GM12878 (cell line): ENCODE data around the gene RALBP1. TPM values are rescaled to one million over a fixed set of nuclear protein-coding genes. Genes with fewer than 3 reads are reported as not detected.

Source experiments
- ATAC-seq: fragments of 200-7000 bp; cut with Tn5 transposase; 3 replicates; pipeline ENCODE4 v1.9.1; 2020; ENCODE audit warnings: mild to moderate bottlenecking, moderate library complexity
- BruUV-seq: library from RNA; stranded (reverse); fragments of 400-500 nt; replicated peaks from 2 replicates; lab custom pipeline; 2021; lab: Mats Ljungman, UMichigan
- CTCF ChIA-PET: fragments of 300-600 bp; sonication (Branson Sonifier 250); formaldehyde crosslinking; extraction: SDS; loops from one replicate; lab custom pipeline; 2021; ENCODE audit warnings: inconsistent platforms; lab: Yijun Ruan, JAX
- POLR2A ChIA-PET: fragments of 350-600 bp; formaldehyde crosslinking; extraction: SDS; loops from one replicate; lab custom pipeline; 2021; ENCODE audit warnings: inconsistent platforms; lab: Charles Lee
- RAD21 ChIA-PET: fragments of 300-600 bp; sonication (Branson Sonifier 250); formaldehyde crosslinking; loops from one replicate; lab custom pipeline; 2023; ENCODE audit warnings: antibody characterized with exemption; ENCODE audit not compliant: unreplicated experiment; lab: Charles Lee
- SMC1A ChIA-PET: fragments of 300-600 bp; sonication (Branson Sonifier 250); formaldehyde crosslinking; loops from one replicate; lab custom pipeline; 2023; ENCODE audit not compliant: unreplicated experiment, uncharacterized antibody; lab: Charles Lee
- DNase-seq: peaks from one replicate; pipeline ENCODE4 v3.0.0-alpha.2; 2011; ENCODE audit warnings: low read depth, low spot score
- FAIRE-seq: peaks from 3 replicates; lab custom pipeline; 2011; peaks lifted over from hg19 to GRCh38; lab: Jason Lieb, UNC
- H2AFZ ChIP-seq: 2 replicates; pipeline ENCODE4 v1.6.0; 2011; ENCODE audit warnings: low read depth, low read length, control low read depth; ENCODE audit not compliant: control insufficient read depth
- H3K27ac ChIP-seq: 2 replicates; pipeline ENCODE4 v1.5.1; 2011; ENCODE audit warnings: control low read depth; ENCODE audit not compliant: control insufficient read depth, insufficient read depth
- H3K27me3 ChIP-seq, 2 experiments: replicated peaks in 1 of 2; 2 replicates each; pipeline versions ENCODE4 v1.6.0 to v1.6.1; 2011; ENCODE audit warnings: low read length in 1 of 2; ENCODE audit not compliant: control insufficient read depth in 2 of 2, insufficient read depth in 2 of 2
- H3K36me3 ChIP-seq, 2 experiments: 2 replicates each; pipeline ENCODE4 v1.5.1; 2011; ENCODE audit warnings: low read length in 1 of 2; ENCODE audit not compliant: control insufficient read depth in 2 of 2, insufficient read depth in 2 of 2
- H3K4me1 ChIP-seq: 2 replicates; pipeline ENCODE4 v1.6.1; 2011; ENCODE audit warnings: mild to moderate bottlenecking, low read length, moderate library complexity, mixed read lengths; ENCODE audit not compliant: control insufficient read depth, insufficient read depth
- H3K4me2 ChIP-seq: 2 replicates; pipeline ENCODE4 v1.6.0; 2011; ENCODE audit warnings: control low read depth; ENCODE audit not compliant: control insufficient read depth, insufficient read depth
- H3K4me3 ChIP-seq: fragments of 200-600 bp; sonication (generic); 2 replicates; pipeline ENCODE4 v1.5.1; 2016
- H3K79me2 ChIP-seq: 2 replicates; pipeline ENCODE4 v1.6.0; 2011; ENCODE audit warnings: low read length; ENCODE audit not compliant: control insufficient read depth, insufficient read depth
- H3K9ac ChIP-seq: 2 replicates; pipeline ENCODE4 v1.8.0; 2011; ENCODE audit warnings: low read length, control low read depth, mixed read lengths; ENCODE audit not compliant: control insufficient read depth, insufficient read depth
- H3K9me3 ChIP-seq: replicated peaks from 3 replicates; pipeline ENCODE4 v1.5.1; 2011; ENCODE audit warnings: mild to moderate bottlenecking, low read length; ENCODE audit not compliant: control insufficient read depth, insufficient read depth
- H4K20me1 ChIP-seq: 2 replicates; pipeline ENCODE4 v1.6.0; 2011; ENCODE audit not compliant: control insufficient read depth, insufficient read depth
- ATF3 ChIP-seq: IDR thresholded peaks from 2 replicates; pipeline ENCODE4 v1.6.1; 2011; ENCODE audit warnings: low read depth, mild to moderate bottlenecking, low read length, moderate library complexity, borderline replicate concordance; ENCODE audit errors: extremely low read depth
- BACH1 ChIP-seq: fragments of 450-650 bp; IDR thresholded peaks from 2 replicates; pipeline ENCODE4 v1.6.1; 2017; ENCODE audit warnings: mild to moderate bottlenecking, borderline replicate concordance
- CEBPB ChIP-seq, 2 experiments: fragments of 150-350 bp in 1 of 2; IDR thresholded peaks; 2 replicates each; pipeline ENCODE4 v1.6.1; 2012 to 2014; ENCODE audit warnings: low read depth in 2 of 2, low read length in 2 of 2, borderline replicate concordance in 1 of 2, inconsistent platforms in 1 of 2
- EED ChIP-seq: sonication (generic); IDR thresholded peaks from 2 replicates; pipeline ENCODE4 v1.6.1; 2016; ENCODE audit warnings: antibody characterized with exemption, low read depth
- ESRRA ChIP-seq: IDR thresholded peaks from 2 replicates; pipeline ENCODE4 v1.6.1; 2012; ENCODE audit warnings: mild to moderate bottlenecking, low read length, improper control_type of control experiment
- ETV6 ChIP-seq, 2 experiments: fragments of 450-650 bp in 1 of 2; IDR thresholded peaks in 1 of 2; conservative IDR thresholded peaks in 1 of 2; 2 replicates each; pipeline ENCODE4 v1.6.1; 2014; ENCODE audit warnings: antibody characterized with exemption in 1 of 2, borderline replicate concordance in 1 of 2, low read depth in 1 of 2, mild to moderate bottlenecking in 1 of 2, moderate library complexity in 1 of 2
- MEF2A ChIP-seq: IDR thresholded peaks from 2 replicates; pipeline ENCODE4 v1.6.1; 2011; ENCODE audit warnings: low read depth, mild to moderate bottlenecking, low read length, moderate library complexity; ENCODE audit not compliant: insufficient read depth
- MYC ChIP-seq: IDR thresholded peaks from 2 replicates; pipeline ENCODE4 v1.6.1; 2011; ENCODE audit warnings: mild to moderate bottlenecking, low read length, moderate library complexity, inconsistent platforms; ENCODE audit not compliant: insufficient read depth, insufficient replicate concordance, insufficient read length, severe bottlenecking
- NRF1 ChIP-seq: conservative IDR thresholded peaks from 2 replicates; pipeline ENCODE4 v1.6.1; 2011; ENCODE audit warnings: mild to moderate bottlenecking, low read depth, low read length, improper control_type of control experiment
- PAX5 ChIP-seq: IDR thresholded peaks from 2 replicates; pipeline ENCODE4 v1.6.1; 2011; ENCODE audit warnings: low read depth, low read length, borderline replicate concordance
- RB1 ChIP-seq: fragments of 450-650 bp; formaldehyde crosslinking; IDR thresholded peaks from 2 replicates; pipeline ENCODE4 v1.6.1; 2017; ENCODE audit warnings: mild to moderate bottlenecking, borderline replicate concordance
- SMARCA5 ChIP-seq: fragments of 450-650 bp; IDR thresholded peaks from 2 replicates; pipeline ENCODE4 v1.6.1; 2017; ENCODE audit warnings: mild to moderate bottlenecking
- TCF3 ChIP-seq: IDR thresholded peaks from 2 replicates; pipeline ENCODE4 v1.6.1; 2012; ENCODE audit warnings: low read depth, mild to moderate bottlenecking, low read length, borderline replicate concordance; ENCODE audit not compliant: insufficient read depth
- YBX1 ChIP-seq: fragments of 450-650 bp; IDR thresholded peaks from 2 replicates; pipeline ENCODE4 v1.6.1; 2016; ENCODE audit warnings: antibody characterized with exemption
- ZBED1 ChIP-seq: IDR thresholded peaks from 2 replicates; pipeline ENCODE4 v1.6.1; 2016; ENCODE audit warnings: borderline replicate concordance
- ZBTB4 ChIP-seq: fragments of 450-650 bp; formaldehyde crosslinking; IDR thresholded peaks from 2 replicates; pipeline ENCODE4 v1.4.0; 2022; ENCODE audit warnings: mild to moderate bottlenecking, moderate library complexity
- WGBS: methylation state at CpG from one replicate; pipeline ENCODE4 v1.1.6; 2016; ENCODE audit warnings: low lambda C conversion rate; ENCODE audit not compliant: insufficient replicate concordance, insufficient coverage; ENCODE audit errors: missing lambda C conversion rate; 5-methylcytosine and 5-hydroxymethylcytosine counted together
- in situ Hi-C: fragments of 300-500 bp; cut with MboI; formaldehyde crosslinking; loops from 9 replicates; pipeline ENCODE4 v1.14.3; 2018; ENCODE audit warnings: mixed read lengths
- intact Hi-C: fragments of 100-400 bp; cut with micrococcal nuclease; formaldehyde crosslinking; loops from one replicate; pipeline ENCODE4 v1.14.2; 2022; ENCODE audit not compliant: unreplicated experiment
- polyA plus RNA-seq, 11 experiments: library from polyadenylated mRNA; depleted of rRNA in 4 of 11; unstranded in 6 of 11; stranded (reverse) in 5 of 11; fragments of >200 nt; fragmentation: Nextera tagmentation in 4 of 11; fragmentation: Illumina TruSeq in 1 of 11; extraction: Ambion mirVana in 4 of 11; extraction: Trizol in 1 of 11; gene quantifications; 1 replicate in 1 of 11; 2 replicates in 10 of 11; pipeline versions ENCODE4 v1.2.1 to v1.2.3, GENCODE V29; 2011 to 2016; ENCODE audit warnings: inconsistent platforms in 2 of 11, missing spikeins in 2 of 11, low read depth in 1 of 11
- total RNA-seq, 4 experiments: library from RNA; depleted of rRNA in 3 of 4; stranded (reverse); fragments of >200 nt in 3 of 4; fragmentation: Illumina TruSeq in 1 of 4; extraction: Trizol in 1 of 4; gene quantifications; 2 replicates each; pipeline versions ENCODE4 v1.2.1 to v1.2.3, GENCODE V29; 2013 to 2021

The RALBP1 gene
- total and polyA plus RNA-seq, 10 of the 15 experiments (the other 5 are each of a cell fraction or from before 2014, with no cell fraction given): 11.2 to 46.9 (median 41.8) TPM

- TF ChIP-seq ATF3 (no peak), ETV6 (conservative IDR thresholded peaks at IDR 0.05 in 1 of 2, IDR thresholded peaks at IDR 0.05 in 1 of 2; ENCODE audit: borderline replicate concordance in 1 of 2, low read depth in 1 of 2) (no peak), ZBED1 (no peak), MYC (no peak), RB1 (no peak), NRF1 (no peak), ESRRA (no peak)
Observed at GRCh38 chr18:9469685-9470084, 5.6 kb upstream of the RALBP1 start (continued).

GRCh38 chr18:9474108-9474982 is 968 bp upstream of the RALBP1 start:
- peak overlapping the region; percentile 88 for H3K9ac ChIP-seq
- no peaks in the 10 kb centered on the region; a peak in 1 of 4 replicates for H3K27me3 ChIP-seq
- H4K20me1 ChIP-seq: no peaks in the 10 kb centered on the region
- ChIA-PET SMC1A (interaction anchor here (1.3 to 1.6 kb wide), 2 partner anchors 20 to 43 kb away, joined by 3 read pairs; no protein-coding TSS in a partner anchor), POLR2A (no interaction called here), RAD21 (no interaction called here), CTCF (interaction anchor here (0.8 to 1.6 kb wide), 4 partner anchors 25 to 135 kb away, joined by 3 to 5 read pairs (median 4); no protein-coding TSS in a partner anchor)
- no peaks in the 10 kb centered on the region; the same call in 2 of the 3 replicates for H3K9me3 ChIP-seq
- peak overlapping the region; percentile 99 for H2AFZ ChIP-seq
- peak overlapping the region; percentile 94 for H3K4me3 ChIP-seq
- H3K79me2 ChIP-seq: peaks cover 36% of the 10 kb centered on the region
- H3K27ac ChIP-seq: peak overlapping the region; percentile 83
- 48% methylated on average over 36 of the region's 37 CpGs for WGBS
- BruUV-seq: TSS peak; percentile 91
- ATAC-seq (no peak; the same call in 1 of the 3 replicates), DNase-seq (no peak), FAIRE-seq (no peak)
- peaks cover 11% of the 10 kb centered on the region for H3K4me1 ChIP-seq
- intact Hi-C loops (loop anchor here (2.0 to 10.0 kb wide), 2 partner anchors 140 to 230 kb away; partner anchors contain the start of gene TWSG1), in situ Hi-C loops (no loop called here)
- H3K4me2 ChIP-seq: peak overlapping the region; percentile 87
- peaks cover 0 to 3% of the 10 kb centered on the region in 2 experiments; a peak in 1 of 4 replicates for H3K36me3 ChIP-seq
- TF ChIP-seq ZBTB4 (CRISPR knock-in tag): no peak
- TF ChIP-seq BACH1: peak; percentile 10; the same call in 1 of the 2 replicates
- TF ChIP-seq PAX5: no peak
- no peak for TF ChIP-seq MEF2A
- TF ChIP-seq CEBPB (IDR thresholded peaks at IDR 0.05; ENCODE audit: borderline replicate concordance in 1 of 2, low read depth in 2 of 2, low read length in 2 of 2): no peak
- 0 out of 2 replicates have a peak, but pooled peaks have one; percentile 24 for TF ChIP-seq EED
- TF ChIP-seq TCF3: no peak
- TF ChIP-seq SMARCA5: 0 out of 2 replicates have a peak, but pooled peaks have one; percentile 23
- no peak for TF ChIP-seq YBX1
